ENCODE results near the gene MIA2. TPM values are rescaled to one million over a fixed set of nuclear protein-coding genes. Genes with fewer than 3 reads are reported as not detected.

MIA2 gene
- total and polyA plus RNA-seq, 2 donors (not counting 1 experiment from before 2014, with no cell fraction given), result 11.5 to 27.1 TPM

GRCh38 chr14:39212693-39213092, 21.0 kb upstream of the MIA2 start:
- intact Hi-C loops (cut with micrococcal nuclease), result no loop called here
- DNase-seq (no peak), ATAC-seq (ENCODE audit: low read depth) (no peak)
- no peak overlapping the region for H3K4me3 ChIP-seq (ENCODE audit: control extremely low read depth in 1 of 5, extremely low read depth in 1 of 5, insufficient read depth in 1 of 5, low read depth in 2 of 5, low read length in 4 of 5)
- Mint-ChIP-seq H3K9me3 (ENCODE audit: insufficient read depth) (no peaks in the 10 kb centered on the region), H3K27me3 (no peaks in the 10 kb centered on the region), H3K4me3 (no peak overlapping the region), H3K4me1 (peaks cover 2% of the 10 kb centered on the region), H3K27ac (no peak overlapping the region)
- no peak overlapping the region for H3K27ac ChIP-seq (ENCODE audit: low read length in 2 of 2)
- no peaks in the 10 kb centered on the region for H3K79me2 ChIP-seq (ENCODE audit: control insufficient read depth, insufficient read depth, low read length)
- no peaks in the 10 kb centered on the region for H3K9me3 ChIP-seq (ENCODE audit: control extremely low read depth in 1 of 3, control insufficient read depth in 2 of 3, insufficient read depth in 1 of 3, low read length in 2 of 3)
- no peaks in the 10 kb centered on the region for H3K36me3 ChIP-seq (replicated peaks in 1 of 2; ENCODE audit: control extremely low read depth in 1 of 2, control insufficient read depth in 1 of 2, extremely low read depth in 1 of 2, insufficient read depth in 2 of 2, low read length in 1 of 2)
- TF ChIP-seq, protein P1, sequence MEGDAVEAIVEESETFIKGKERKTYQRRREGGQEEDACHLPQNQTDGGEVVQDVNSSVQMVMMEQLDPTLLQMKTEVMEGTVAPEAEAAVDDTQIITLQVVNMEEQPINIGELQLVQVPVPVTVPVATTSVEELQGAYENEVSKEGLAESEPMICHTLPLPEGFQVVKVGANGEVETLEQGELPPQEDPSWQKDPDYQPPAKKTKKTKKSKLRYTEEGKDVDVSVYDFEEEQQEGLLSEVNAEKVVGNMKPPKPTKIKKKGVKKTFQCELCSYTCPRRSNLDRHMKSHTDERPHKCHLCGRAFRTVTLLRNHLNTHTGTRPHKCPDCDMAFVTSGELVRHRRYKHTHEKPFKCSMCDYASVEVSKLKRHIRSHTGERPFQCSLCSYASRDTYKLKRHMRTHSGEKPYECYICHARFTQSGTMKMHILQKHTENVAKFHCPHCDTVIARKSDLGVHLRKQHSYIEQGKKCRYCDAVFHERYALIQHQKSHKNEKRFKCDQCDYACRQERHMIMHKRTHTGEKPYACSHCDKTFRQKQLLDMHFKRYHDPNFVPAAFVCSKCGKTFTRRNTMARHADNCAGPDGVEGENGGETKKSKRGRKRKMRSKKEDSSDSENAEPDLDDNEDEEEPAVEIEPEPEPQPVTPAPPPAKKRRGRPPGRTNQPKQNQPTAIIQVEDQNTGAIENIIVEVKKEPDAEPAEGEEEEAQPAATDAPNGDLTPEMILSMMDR (IDR thresholded peaks at IDR 0.05), result no peak
- no peak for TF ChIP-seq EZH2 (IDR thresholded peaks at IDR 0.05; ENCODE audit: borderline replicate concordance, insufficient read depth, low read depth, low read length, poor library complexity, severe bottlenecking)
- ChIA-PET POLR2A (no interaction called here), CTCF (no interaction called here)
- H3K9ac ChIP-seq (ENCODE audit: low read length), result no peak overlapping the region
- no peaks in the 10 kb centered on the region for H3K4me1 ChIP-seq (ENCODE audit: control insufficient read depth in 2 of 2, insufficient read depth in 2 of 2, low read length in 2 of 2)
- no peaks in the 10 kb centered on the region for H4K20me1 ChIP-seq (ENCODE audit: control insufficient read depth, insufficient read depth, low read length, poor library complexity, severe bottlenecking)
- no peak overlapping the region for H2AFZ ChIP-seq (ENCODE audit: insufficient read depth, low read depth, low read length, poor library complexity, severe bottlenecking)
- no CpG with 5 or more reads among the region's 1 CpG for WGBS (ENCODE audit: insufficient coverage)
- no peak overlapping the region for H3K4me2 ChIP-seq (replicated peaks; ENCODE audit: low read depth, low read length, poor library complexity, severe bottlenecking)
- H3K27me3 ChIP-seq (replicated peaks in 1 of 4; ENCODE audit: control extremely low read depth in 1 of 4, control insufficient read depth in 3 of 4, insufficient read depth in 4 of 4, low read length in 3 of 4), result no peaks in the 10 kb centered on the region

DNA sequence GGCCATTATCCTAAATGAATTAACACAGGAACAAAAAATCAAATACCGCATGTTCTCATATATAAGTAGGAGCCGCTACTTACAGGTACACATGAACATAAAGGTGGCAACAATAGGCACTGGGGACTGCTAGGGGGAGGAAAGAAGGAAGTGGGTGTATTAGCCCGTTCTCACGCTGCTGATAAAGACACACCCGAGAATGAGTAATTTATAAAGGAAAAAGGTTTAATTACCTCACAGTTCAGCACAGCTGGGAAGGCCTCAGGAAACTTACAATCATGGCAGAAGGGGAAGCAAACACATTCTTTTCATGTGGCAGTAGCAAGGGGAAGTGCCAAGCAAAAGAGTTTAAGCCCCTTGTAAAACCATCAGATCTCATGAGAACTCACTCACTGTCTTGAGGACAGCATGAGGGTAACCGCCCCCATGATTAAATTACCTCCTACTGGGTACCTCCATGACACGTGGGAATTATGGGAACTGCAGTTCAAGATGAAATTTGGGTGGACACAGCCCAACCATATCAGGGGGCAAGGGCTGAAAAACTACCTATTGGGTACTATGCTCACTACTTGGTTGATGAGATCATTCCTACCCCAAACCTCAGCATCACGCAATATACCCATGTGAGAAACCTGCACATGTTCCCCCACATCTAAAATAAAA, 16.4 kb upstream of the MIA2 start:
- WGBS (ENCODE audit: insufficient coverage), result 70% methylated on average over 2 of the region's 8 CpGs
- no peaks in the 10 kb centered on the region for H3K27me3 ChIP-seq (replicated peaks in 1 of 4; ENCODE audit: control extremely low read depth in 1 of 4, control insufficient read depth in 3 of 4, insufficient read depth in 4 of 4, low read length in 3 of 4)

More for the DNA sequence above, 16.4 kb upstream of the MIA2 start:
- intact Hi-C loops (cut with micrococcal nuclease), result no loop called here
- peaks cover 0 to 5% of the 10 kb centered on the region in 2 donors for H3K4me1 ChIP-seq (ENCODE audit: control insufficient read depth in 2 of 2, insufficient read depth in 2 of 2, low read length in 2 of 2)
- Mint-ChIP-seq H3K27me3 (no peaks in the 10 kb centered on the region), H3K27ac (no peak overlapping the region), H3K4me3 (no peak overlapping the region), H3K9me3 (ENCODE audit: insufficient read depth) (no peaks in the 10 kb centered on the region), H3K4me1 (peaks cover 7% of the 10 kb centered on the region)
- no peak overlapping the region for H2AFZ ChIP-seq (ENCODE audit: insufficient read depth, low read depth, low read length, poor library complexity, severe bottlenecking)
- H3K27ac ChIP-seq (ENCODE audit: low read length in 2 of 2), result no peak overlapping the region
- CTCF ChIA-PET, result no interaction called here
- H3K79me2 ChIP-seq (ENCODE audit: control insufficient read depth, insufficient read depth, low read length), result no peaks in the 10 kb centered on the region
- ATAC-seq (ENCODE audit: low read depth), result no peak
- no peak for DNase-seq
- no peak overlapping the region for H3K9ac ChIP-seq (ENCODE audit: low read length)
- H3K4me3 ChIP-seq (ENCODE audit: control extremely low read depth in 1 of 5, extremely low read depth in 1 of 5, insufficient read depth in 1 of 5, low read depth in 2 of 5, low read length in 4 of 5), result no peak overlapping the region
- H3K4me2 ChIP-seq (replicated peaks; ENCODE audit: low read depth, low read length, poor library complexity, severe bottlenecking), result no peak overlapping the region
- no peaks in the 10 kb centered on the region for H3K9me3 ChIP-seq (ENCODE audit: control extremely low read depth in 1 of 3, control insufficient read depth in 2 of 3, insufficient read depth in 1 of 3, low read length in 2 of 3)
- no peaks in the 10 kb centered on the region for H3K36me3 ChIP-seq (replicated peaks in 1 of 2; ENCODE audit: control extremely low read depth in 1 of 2, control insufficient read depth in 1 of 2, extremely low read depth in 1 of 2, insufficient read depth in 2 of 2, low read length in 1 of 2)
- POLR2A ChIA-PET, result no interaction called here
- H4K20me1 ChIP-seq (ENCODE audit: control insufficient read depth, insufficient read depth, low read length, poor library complexity, severe bottlenecking), result no peaks in the 10 kb centered on the region
- TF ChIP-seq, protein P1 (IDR thresholded peaks at IDR 0.05), result no peak
- no peak for TF ChIP-seq EZH2 (IDR thresholded peaks at IDR 0.05; ENCODE audit: borderline replicate concordance, insufficient read depth, low read depth, low read length, poor library complexity, severe bottlenecking)
